GM06990 (cell line): ENCODE measurements around the gene SORL1.
A peak's percentile ranks its signal among the peaks of the same experiment; 100 is the strongest.

Source experiments
- DNase-seq: peaks from one replicate; pipeline ENCODE4 v3.0.0-alpha.2; 2011; ENCODE audit not compliant: insufficient read length; ENCODE audit errors: extremely low read depth
- H3K27me3 ChIP-seq: replicated peaks from 2 replicates; pipeline ENCODE4 v1.6.0; 2011; ENCODE audit warnings: low read length; ENCODE audit not compliant: control insufficient read depth, insufficient read depth
- H3K36me3 ChIP-seq: 2 replicates; pipeline ENCODE4 v1.5.1; 2011; ENCODE audit warnings: low read length; ENCODE audit not compliant: control insufficient read depth, insufficient read depth
- H3K4me3 ChIP-seq: replicated peaks from 2 replicates; pipeline ENCODE4 v1.5.1; 2011; ENCODE audit warnings: low read depth, mild to moderate bottlenecking, control low read depth, low read length
- CTCF ChIP-seq: IDR thresholded peaks from 2 replicates; pipeline ENCODE4 v1.5.1; 2011; ENCODE audit warnings: low read length, control low read depth, mild to moderate bottlenecking, inconsistent platforms; ENCODE audit not compliant: insufficient read depth, poor library complexity, severe bottlenecking

The SORL1 gene

DNA sequence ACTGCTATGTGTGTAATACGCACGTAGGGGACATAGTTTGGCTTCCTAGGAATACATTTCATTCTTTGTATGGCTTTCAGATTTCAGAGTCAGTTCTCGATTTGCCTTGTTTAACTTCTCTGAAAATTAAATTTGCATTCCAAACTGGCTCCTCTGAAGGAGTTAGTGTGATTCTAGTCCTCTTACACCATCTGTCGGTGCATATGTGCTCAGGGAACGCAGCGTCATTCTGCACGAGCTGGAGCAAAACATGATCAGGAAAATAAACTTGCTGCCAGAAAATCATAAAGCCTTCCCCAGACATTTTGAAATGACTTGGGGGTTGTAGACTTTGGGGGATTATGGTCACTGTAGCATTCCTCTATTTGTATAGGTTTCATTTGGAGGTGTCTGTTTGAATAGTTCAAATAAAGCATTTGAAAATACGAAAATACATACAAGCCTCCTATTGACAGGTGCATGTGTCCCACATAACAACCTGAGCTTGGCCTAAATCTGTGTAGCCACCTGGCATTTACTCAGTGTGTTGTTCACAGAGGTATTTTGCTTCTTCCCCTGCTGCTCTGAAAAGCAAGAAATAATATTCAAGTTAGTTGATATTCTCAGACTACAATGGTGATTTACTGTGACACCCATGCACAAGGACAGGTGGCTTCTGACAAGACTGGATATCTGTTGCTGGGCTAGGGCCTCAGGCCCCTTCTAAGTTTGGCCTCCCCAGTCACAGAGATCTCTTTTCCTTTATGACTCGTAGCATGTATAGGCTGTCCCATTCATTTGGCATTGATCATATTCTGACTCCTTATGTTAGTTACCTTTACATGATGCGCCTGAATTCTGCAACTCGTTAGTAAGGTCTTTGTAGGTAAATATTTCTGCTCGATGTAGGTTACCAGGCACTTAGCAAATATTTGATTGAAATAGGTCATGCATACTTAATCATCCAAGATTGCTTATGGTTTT lies 82.3 kb downstream of the SORL1 start:
- no peak for DNase-seq
- peak; percentile 34 for TF ChIP-seq CTCF
- Histone ChIP-seq H3K4me3 (no peak overlapping the region), H3K36me3 (peaks cover 4% of the 10 kb centered on the region), H3K27me3 (no peaks in the 10 kb centered on the region)

- Histone ChIP-seq H3K4me3 (no peak overlapping the region), H3K36me3 (peaks cover 4% of the 10 kb centered on the region), H3K27me3 (no peaks in the 10 kb centered on the region)
- TF ChIP-seq CTCF: no peak
- no peak for DNase-seq
Measured at GRCh38 chr11:121535129-121535796, 83.1 kb downstream of the SORL1 start.

- DNase-seq: no peak
- Histone ChIP-seq H3K27me3 (no peaks in the 10 kb centered on the region), H3K4me3 (no peak overlapping the region), H3K36me3 (peaks cover 4% of the 10 kb centered on the region)
- no peak for TF ChIP-seq CTCF
Measured at GRCh38 chr11:121536126-121536525, 84.0 kb downstream of the SORL1 start.

- Histone ChIP-seq H3K36me3 (peaks cover 5% of the 10 kb centered on the region), H3K4me3 (no peak overlapping the region), H3K27me3 (no peaks in the 10 kb centered on the region)
- DNase-seq: peak; percentile 37
- no peak for TF ChIP-seq CTCF
Measured at GRCh38 chr11:121538054-121538453, 85.9 kb downstream of the SORL1 start.

- H3K36me3 ChIP-seq: peaks cover 10% of the 10 kb centered on the region
- no peak for TF ChIP-seq CTCF
Measured at GRCh38 chr11:121539000-121539399, 86.9 kb downstream of the SORL1 start.

More at GRCh38 chr11:121539000-121539399, 86.9 kb downstream of the SORL1 start:
- no peak overlapping the region for H3K4me3 ChIP-seq
- DNase-seq: peak; percentile 30
- no peaks in the 10 kb centered on the region for H3K27me3 ChIP-seq
